Activated CD4-positive, alpha-beta T cell treated with anti-CD3 and anti-CD28 coated beads, Interleukin-2, amount 50 U/mL, for 16 hours (primary cell): ENCODE results near the gene DOCK8.

Experiments used
- DNase-seq: peaks from one replicate; pipeline ENCODE4 v3.0.0-alpha.2; 2020

DOCK8 gene

DNA sequence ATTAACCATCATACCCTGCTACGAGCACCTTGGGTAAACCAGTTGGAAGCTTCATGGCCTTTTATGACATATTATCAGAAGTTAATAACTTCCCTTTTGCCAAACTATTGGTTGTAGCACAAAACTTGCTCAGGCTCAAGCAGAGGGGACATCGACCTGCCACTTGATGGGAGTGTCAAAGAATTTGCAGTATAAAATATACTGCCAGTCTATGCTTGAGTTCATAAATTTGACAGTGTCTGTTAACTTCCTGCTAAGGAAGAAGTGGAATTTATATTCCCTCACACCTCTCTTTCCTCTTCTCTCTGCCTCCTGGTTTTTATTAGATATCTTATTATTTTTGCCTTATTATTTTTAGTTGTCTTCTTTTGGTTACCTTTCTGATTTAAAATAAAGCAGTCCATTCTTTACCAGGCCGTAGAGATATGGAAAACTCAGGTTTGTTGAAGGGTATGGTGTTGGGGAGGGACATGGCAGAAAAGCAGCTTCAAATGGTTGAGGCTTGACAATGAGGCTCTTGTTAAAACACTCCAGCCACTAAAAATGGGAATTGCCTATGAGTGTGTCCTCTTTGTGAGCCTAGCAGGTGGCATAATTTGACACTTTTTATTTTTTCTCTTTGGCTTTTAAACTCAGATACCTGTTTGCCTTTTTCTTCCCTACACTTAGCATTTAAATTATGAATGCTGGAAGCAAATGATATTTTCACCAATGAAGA, 298.0 kb downstream of the DOCK8 start:
- no peak for DNase-seq
